Hepatocyte (in vitro differentiated cells): ENCODE measurements around the gene PNPLA7.

Source experiments
- EZH2phosphoT487 ChIP-seq: fragments of 200-600 bp; sonication (generic); IDR thresholded peaks from one replicate; pipeline ENCODE4 v1.6.1; 2018; ENCODE audit warnings: antibody characterized with exemption, mild to moderate bottlenecking, low read depth, moderate library complexity; ENCODE audit not compliant: unreplicated experiment, severe bottlenecking
- TF ChIP-seq, protein P1 (sequence below): fragments of 200-600 bp; sonication (generic); IDR thresholded peaks from 2 replicates; pipeline ENCODE4 v1.5.1; 2016; ENCODE audit warnings: antibody characterized with exemption, mild to moderate bottlenecking; ENCODE audit not compliant: poor library complexity

DNA sequence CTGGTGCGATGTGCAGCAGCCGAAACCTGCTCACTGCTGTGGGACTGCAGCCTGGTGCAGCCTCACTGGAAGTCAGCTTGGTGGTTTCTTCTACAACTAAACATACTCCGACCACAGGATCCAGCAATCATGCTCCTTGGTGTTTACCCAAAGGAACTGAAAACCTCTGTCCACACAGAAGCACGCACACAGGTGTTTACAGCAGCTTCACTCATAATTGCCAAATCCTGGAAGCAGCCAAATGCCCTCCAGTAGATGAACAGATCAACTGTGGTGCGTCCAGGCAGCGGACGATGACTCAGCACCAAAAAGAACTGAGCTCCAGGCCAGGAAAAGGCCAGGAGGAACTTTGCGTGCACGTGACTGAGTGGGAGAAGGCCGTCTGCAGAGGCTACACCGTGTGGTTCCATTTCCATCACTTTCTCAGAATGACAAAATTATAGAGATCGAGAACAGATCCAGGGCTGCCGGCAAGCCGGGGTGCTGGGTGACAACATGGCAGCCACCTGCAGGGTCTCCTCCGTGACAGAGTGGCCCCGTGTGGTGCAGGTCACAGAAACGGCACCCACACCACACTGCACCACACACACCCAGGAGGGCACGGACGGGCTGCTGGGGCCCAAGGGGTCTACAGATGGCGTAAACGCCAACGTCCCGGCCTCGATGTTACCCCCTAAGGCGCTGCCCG lies 68.0 kb downstream of the PNPLA7 start:
- TF ChIP-seq, protein P1, sequence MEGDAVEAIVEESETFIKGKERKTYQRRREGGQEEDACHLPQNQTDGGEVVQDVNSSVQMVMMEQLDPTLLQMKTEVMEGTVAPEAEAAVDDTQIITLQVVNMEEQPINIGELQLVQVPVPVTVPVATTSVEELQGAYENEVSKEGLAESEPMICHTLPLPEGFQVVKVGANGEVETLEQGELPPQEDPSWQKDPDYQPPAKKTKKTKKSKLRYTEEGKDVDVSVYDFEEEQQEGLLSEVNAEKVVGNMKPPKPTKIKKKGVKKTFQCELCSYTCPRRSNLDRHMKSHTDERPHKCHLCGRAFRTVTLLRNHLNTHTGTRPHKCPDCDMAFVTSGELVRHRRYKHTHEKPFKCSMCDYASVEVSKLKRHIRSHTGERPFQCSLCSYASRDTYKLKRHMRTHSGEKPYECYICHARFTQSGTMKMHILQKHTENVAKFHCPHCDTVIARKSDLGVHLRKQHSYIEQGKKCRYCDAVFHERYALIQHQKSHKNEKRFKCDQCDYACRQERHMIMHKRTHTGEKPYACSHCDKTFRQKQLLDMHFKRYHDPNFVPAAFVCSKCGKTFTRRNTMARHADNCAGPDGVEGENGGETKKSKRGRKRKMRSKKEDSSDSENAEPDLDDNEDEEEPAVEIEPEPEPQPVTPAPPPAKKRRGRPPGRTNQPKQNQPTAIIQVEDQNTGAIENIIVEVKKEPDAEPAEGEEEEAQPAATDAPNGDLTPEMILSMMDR, result no peak
- TF ChIP-seq EZH2phosphoT487, result no peak
